Central memory CD8-positive, alpha-beta T cell (primary cell): Measurements from ENCODE around the gene MCCC2.
A peak's percentile ranks its signal among the peaks of the same experiment; 100 is the strongest.
"Not testable (repeated sequence)": the region's sequence is repeated elsewhere in the genome, so short reads cannot be mapped to it uniquely, and the experiment has no call there.

Experiments
- ATAC-seq: fragments of 150-1000 bp; cut with Tn5 transposase; replicated peaks from 2 replicates; pipeline ENCODE4 v1.10.0; 2022; ENCODE audit warnings: mild to moderate bottlenecking, moderate FRiP score, moderate number of reproducible peaks; ENCODE audit not compliant: poor library complexity, severe bottlenecking; ENCODE audit errors: extremely low read depth
- DNase-seq, 2 donors: peaks; one replicate each; pipeline ENCODE4 v3.0.0; 2021; ENCODE audit warnings: low spot score in 2 of 2
- H3K27ac Mint-ChIP-seq: one replicate; pipeline ENCODE4 v1.8.0; 2022; ENCODE audit warnings: low read depth, mild to moderate bottlenecking, moderate library complexity, mixed read lengths
- H3K27me3 Mint-ChIP-seq: one replicate; pipeline ENCODE4 v1.8.0; 2022; ENCODE audit warnings: mixed read lengths
- H3K36me3 Mint-ChIP-seq: one replicate; pipeline ENCODE4 v1.8.0; 2022; ENCODE audit warnings: mild to moderate bottlenecking, moderate library complexity, mixed read lengths; ENCODE audit not compliant: insufficient read depth
- H3K4me1 Mint-ChIP-seq: one replicate; pipeline ENCODE4 v1.8.0; 2022; ENCODE audit warnings: mixed read lengths
- H3K4me3 Mint-ChIP-seq: one replicate; pipeline ENCODE4 v1.8.0; 2022; ENCODE audit warnings: mild to moderate bottlenecking, moderate library complexity, mixed read lengths
- H3K9me3 Mint-ChIP-seq: one replicate; pipeline ENCODE4 v1.8.0; 2022; ENCODE audit warnings: mixed read lengths

The MCCC2 gene

GRCh38 chr5:71615809-71616208 is 28.7 kb downstream of the MCCC2 start:
- no peak for ATAC-seq
- H3K36me3 Mint-ChIP-seq = peaks cover 28% of the 10 kb centered on the region

DNA sequence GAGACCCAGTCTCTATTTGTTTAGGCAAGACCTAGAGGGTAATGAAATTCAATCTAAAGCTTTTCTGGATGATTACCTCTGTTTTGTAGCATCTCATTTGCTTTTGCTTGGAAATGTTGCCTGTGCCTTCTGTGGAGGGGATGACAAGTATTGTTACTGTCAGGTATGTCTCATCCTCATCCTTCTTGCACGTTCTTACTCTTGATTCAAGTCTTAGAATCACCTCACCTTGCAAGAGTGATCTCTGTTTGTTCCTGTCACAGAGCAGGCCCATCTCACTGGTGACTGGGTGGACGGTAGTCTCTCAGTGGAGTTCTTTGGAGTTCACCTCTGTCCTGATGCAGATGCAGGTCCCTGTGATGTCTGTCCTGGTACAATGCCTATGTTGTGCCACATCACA is 33.5 kb downstream of the MCCC2 start:
- Mint-ChIP-seq H3K4me1 (peaks cover 36% of the 10 kb centered on the region), H3K27ac (no peak overlapping the region), H3K4me3 (no peak overlapping the region), H3K36me3 (peaks cover 25% of the 10 kb centered on the region), H3K27me3 (no peaks in the 10 kb centered on the region), H3K9me3 (no peaks in the 10 kb centered on the region)
- DNase-seq = no peak
- no peak for ATAC-seq

More at GRCh38 chr5:71615809-71616208, 28.7 kb downstream of the MCCC2 start:
- Mint-ChIP-seq H3K4me3 (no peak overlapping the region), H3K27ac (peak overlapping the region; percentile 68), H3K9me3 (no peaks in the 10 kb centered on the region), H3K4me1 (peaks cover 29% of the 10 kb centered on the region), H3K27me3 (no peaks in the 10 kb centered on the region)
- no peak for DNase-seq

DNA sequence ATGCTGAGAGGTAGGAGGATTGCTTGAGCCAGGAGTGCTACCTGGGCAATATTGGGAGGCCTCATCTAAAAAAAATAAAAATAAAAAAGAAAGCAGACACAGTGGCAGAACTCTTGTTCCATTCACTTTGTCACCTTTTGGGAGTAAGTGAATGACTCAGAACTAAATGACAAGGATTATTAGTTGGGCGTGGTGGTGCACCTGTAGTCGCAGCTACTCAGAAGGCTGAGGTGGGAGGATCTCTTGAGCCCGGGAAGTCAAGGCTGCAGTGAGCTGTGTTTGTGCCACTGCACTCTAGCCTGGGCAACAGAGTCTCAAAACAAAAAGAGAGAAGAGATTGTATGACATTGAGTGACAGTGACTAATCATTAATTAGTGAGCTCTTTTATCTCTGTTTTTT is 34.1 kb downstream of the MCCC2 start:
- no peak overlapping the region for H3K27ac Mint-ChIP-seq
- H3K9me3 Mint-ChIP-seq = no peaks in the 10 kb centered on the region
- peaks cover 24% of the 10 kb centered on the region for H3K36me3 Mint-ChIP-seq
- no peak for DNase-seq
- no peak overlapping the region for H3K4me3 Mint-ChIP-seq
- no peaks in the 10 kb centered on the region for H3K27me3 Mint-ChIP-seq
- peaks cover 36% of the 10 kb centered on the region for H3K4me1 Mint-ChIP-seq
- no peak for ATAC-seq

- Mint-ChIP-seq H3K27ac (no peak overlapping the region), H3K4me3 (no peak overlapping the region), H3K9me3 (no peaks in the 10 kb centered on the region), H3K4me1 (peaks cover 34% of the 10 kb centered on the region), H3K27me3 (no peaks in the 10 kb centered on the region), H3K36me3 (peaks cover 24% of the 10 kb centered on the region)
- no peak for ATAC-seq
- DNase-seq = no peak
These were observed 34.6 kb downstream of the MCCC2 start for GRCh38 chr5:71621741-71622140.

- Mint-ChIP-seq H3K27ac (no peak overlapping the region), H3K27me3 (no peaks in the 10 kb centered on the region), H3K36me3 (peaks cover 22% of the 10 kb centered on the region), H3K4me3 (no peak overlapping the region), H3K4me1 (peaks cover 20% of the 10 kb centered on the region), H3K9me3 (no peaks in the 10 kb centered on the region)
- ATAC-seq = no peak
- DNase-seq = no peak
These were observed 36.2 kb downstream of the MCCC2 start for GRCh38 chr5:71623221-71623794.

DNA sequence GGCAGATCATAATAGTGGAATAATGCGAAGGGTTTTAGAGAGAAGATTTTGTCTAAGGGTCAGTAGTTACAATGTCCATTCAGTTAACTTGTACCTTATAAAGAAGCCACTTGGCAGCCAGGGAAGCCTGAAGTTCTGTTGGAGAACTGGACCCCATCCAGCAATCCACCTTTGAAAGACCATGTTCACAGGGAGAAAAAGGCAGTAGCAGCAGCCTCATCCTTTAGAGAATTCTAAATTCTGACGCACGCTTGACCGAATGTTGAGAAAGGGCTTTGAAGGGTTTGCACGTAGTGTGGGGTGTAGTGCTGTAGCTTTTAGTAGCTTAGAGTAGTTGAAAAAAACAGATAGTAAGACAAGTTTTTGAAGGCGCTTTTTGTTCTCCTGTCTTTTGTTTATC is 42.8 kb downstream of the MCCC2 start:
- H3K9me3 Mint-ChIP-seq = no peaks in the 10 kb centered on the region
- H3K27ac Mint-ChIP-seq = no peak overlapping the region
- no peaks in the 10 kb centered on the region for H3K27me3 Mint-ChIP-seq
- no peak overlapping the region for H3K4me3 Mint-ChIP-seq
- ATAC-seq = no peak
- H3K36me3 Mint-ChIP-seq = peaks cover 25% of the 10 kb centered on the region
- peaks cover 18% of the 10 kb centered on the region for H3K4me1 Mint-ChIP-seq
- DNase-seq = no peak

GRCh38 chr5:71631070-71631469 is 43.9 kb downstream of the MCCC2 start:
- Mint-ChIP-seq H3K9me3 (no peaks in the 10 kb centered on the region), H3K4me1 (peaks cover 15% of the 10 kb centered on the region), H3K36me3 (peaks cover 28% of the 10 kb centered on the region), H3K27me3 (no peaks in the 10 kb centered on the region), H3K4me3 (no peak overlapping the region), H3K27ac (no peak overlapping the region)
- ATAC-seq = no peak
- no peak for DNase-seq

DNA sequence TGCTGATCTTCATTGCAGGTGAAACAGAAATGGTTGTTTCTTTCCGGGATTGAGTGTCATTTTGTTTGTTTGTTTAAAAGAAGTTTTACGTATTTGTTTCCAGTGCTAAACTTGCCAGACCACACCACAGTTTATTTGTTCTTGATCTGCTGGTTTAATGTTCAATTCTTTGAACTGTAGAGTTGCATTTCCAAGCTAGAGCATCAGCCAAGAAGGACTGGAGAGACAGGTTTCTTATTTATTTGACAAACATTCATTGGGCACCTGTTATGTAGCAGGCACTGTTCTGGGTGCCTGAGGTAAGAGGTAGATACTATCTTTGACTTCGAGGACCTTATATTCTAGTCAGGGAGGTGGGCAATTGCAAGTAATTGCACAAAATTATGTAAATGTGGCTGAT is 45.0 kb downstream of the MCCC2 start:
- peaks cover 26% of the 10 kb centered on the region for H3K36me3 Mint-ChIP-seq
- H3K9me3 Mint-ChIP-seq = no peaks in the 10 kb centered on the region
- DNase-seq = no peak

GRCh38 chr5:71633255-71634155 is 46.4 kb downstream of the MCCC2 start:
- Mint-ChIP-seq H3K4me3 (no peak overlapping the region), H3K36me3 (peaks cover 31% of the 10 kb centered on the region), H3K9me3 (no peaks in the 10 kb centered on the region), H3K27ac (no peak overlapping the region), H3K4me1 (peaks cover 15% of the 10 kb centered on the region), H3K27me3 (no peaks in the 10 kb centered on the region)
- DNase-seq = no peak
- no peak for ATAC-seq

More for the DNA sequence above, 45.0 kb downstream of the MCCC2 start:
- H3K4me3 Mint-ChIP-seq = no peak overlapping the region
- no peak for ATAC-seq
- H3K4me1 Mint-ChIP-seq = peaks cover 15% of the 10 kb centered on the region
- H3K27me3 Mint-ChIP-seq = no peaks in the 10 kb centered on the region
- no peak overlapping the region for H3K27ac Mint-ChIP-seq

DNA sequence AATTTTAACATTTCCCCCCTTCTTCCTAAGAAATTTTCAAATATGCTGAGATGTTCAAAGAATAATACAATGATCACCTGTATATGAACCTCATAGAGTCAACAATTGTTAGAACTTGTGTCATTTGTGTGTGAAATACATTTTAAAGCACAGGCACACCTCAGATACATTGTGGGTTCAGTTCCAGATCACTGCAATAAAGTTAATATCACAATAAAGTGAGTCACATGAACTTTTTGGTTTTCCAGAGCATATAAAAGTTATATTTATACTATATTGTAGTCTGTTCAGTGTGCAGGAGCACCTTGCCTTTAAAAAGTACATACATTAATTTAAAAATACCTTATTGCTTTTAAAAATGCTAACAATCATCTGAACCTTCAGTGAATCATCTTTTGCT is 50.0 kb downstream of the MCCC2 start:
- DNase-seq (no peak), ATAC-seq (no peak)
- Mint-ChIP-seq H3K27me3 (no peaks in the 10 kb centered on the region), H3K4me3 (no peak overlapping the region), H3K27ac (no peak overlapping the region), H3K36me3 (peaks cover 30% of the 10 kb centered on the region), H3K9me3 (no peaks in the 10 kb centered on the region), H3K4me1 (peaks cover 5% of the 10 kb centered on the region)

- ATAC-seq (no peak), DNase-seq (no peak)
- H3K27ac Mint-ChIP-seq = no peak overlapping the region
- no peaks in the 10 kb centered on the region for H3K9me3 Mint-ChIP-seq
- no peak overlapping the region for H3K4me3 Mint-ChIP-seq
- H3K27me3 Mint-ChIP-seq = no peaks in the 10 kb centered on the region
- H3K36me3 Mint-ChIP-seq = peaks cover 20% of the 10 kb centered on the region
- no peaks in the 10 kb centered on the region for H3K4me1 Mint-ChIP-seq
These were observed 53.3 kb downstream of the MCCC2 start for GRCh38 chr5:71640408-71640807.

DNA sequence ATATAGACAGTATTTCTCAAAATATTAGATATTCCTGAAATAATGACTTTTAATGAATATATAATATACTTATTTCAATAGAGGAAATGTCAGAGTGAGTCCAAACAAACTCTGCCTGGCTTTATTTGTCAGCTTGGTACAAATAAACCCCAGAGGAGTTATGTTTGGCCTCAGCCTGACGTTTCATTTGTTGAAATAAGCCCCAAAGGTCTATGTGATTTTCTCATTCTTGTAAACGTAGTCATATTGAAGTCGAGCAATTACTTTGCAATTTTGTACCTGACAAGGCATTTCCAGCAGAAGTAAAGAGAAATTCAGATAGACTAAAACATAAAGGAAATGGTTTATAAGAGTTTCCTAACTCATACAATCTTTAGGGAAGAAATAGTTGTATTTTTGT is 57.9 kb downstream of the MCCC2 start:
- no peaks in the 10 kb centered on the region for H3K4me1 Mint-ChIP-seq
- no peak overlapping the region for H3K4me3 Mint-ChIP-seq
- H3K9me3 Mint-ChIP-seq = no peaks in the 10 kb centered on the region
- ATAC-seq = no peak
- DNase-seq = no peak
- no peaks in the 10 kb centered on the region for H3K27me3 Mint-ChIP-seq
- H3K36me3 Mint-ChIP-seq = peaks cover 27% of the 10 kb centered on the region
- no peak overlapping the region for H3K27ac Mint-ChIP-seq

DNA sequence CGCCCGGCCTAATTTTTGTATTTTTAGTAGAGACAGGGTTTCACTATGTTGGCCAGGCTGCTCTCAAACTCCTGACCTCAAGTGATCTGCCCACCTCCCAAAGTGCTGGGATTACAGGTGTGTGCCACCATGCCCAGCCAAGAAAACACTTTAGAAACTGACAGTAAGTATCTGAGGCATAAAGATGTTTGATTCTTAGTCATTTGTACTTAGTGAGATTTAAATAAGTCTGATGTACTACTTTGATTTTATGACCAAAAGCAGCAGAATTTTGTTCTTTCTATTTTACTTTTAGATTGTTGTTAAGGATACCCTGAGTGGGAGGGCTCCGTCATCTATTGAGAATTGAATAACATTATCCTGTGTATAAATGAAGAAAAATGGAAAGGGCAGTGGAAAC is 63.8 kb downstream of the MCCC2 start:
- not testable (repeated sequence) for DNase-seq, H3K4me1 Mint-ChIP-seq, H3K27ac Mint-ChIP-seq, H3K4me3 Mint-ChIP-seq, H3K27me3 Mint-ChIP-seq, ATAC-seq, H3K9me3 Mint-ChIP-seq
- H3K36me3 Mint-ChIP-seq = peaks cover 36% of the 10 kb centered on the region
